Osteocyte (in vitro differentiated cells): ENCODE data around the gene MYO5C. TPM values are rescaled to one million over a fixed set of nuclear protein-coding genes. Genes with fewer than 3 reads are reported as not detected.

Source experiments
- DNase-seq: peaks from one replicate; pipeline ENCODE4 v3.0.0; 2021; ENCODE audit warnings: mixed read lengths; ENCODE audit not compliant: unreplicated experiment; ENCODE audit errors: extremely low spot score
- H3K27ac Mint-ChIP-seq: one replicate; pipeline ENCODE4 v1.8.0; 2021; ENCODE audit warnings: mild to moderate bottlenecking, mixed read lengths; ENCODE audit not compliant: unreplicated experiment
- H3K27me3 Mint-ChIP-seq: one replicate; pipeline ENCODE4 v1.8.0; 2021; ENCODE audit warnings: mixed read lengths; ENCODE audit not compliant: unreplicated experiment
- H3K36me3 Mint-ChIP-seq: one replicate; pipeline ENCODE4 v1.8.0; 2021; ENCODE audit warnings: mixed read lengths; ENCODE audit not compliant: unreplicated experiment
- H3K4me1 Mint-ChIP-seq: one replicate; pipeline ENCODE4 v1.8.0; 2021; ENCODE audit warnings: mixed read lengths; ENCODE audit not compliant: unreplicated experiment
- H3K4me3 Mint-ChIP-seq: one replicate; pipeline ENCODE4 v1.8.0; 2021; ENCODE audit warnings: mild to moderate bottlenecking, moderate library complexity, mixed read lengths; ENCODE audit not compliant: unreplicated experiment
- H3K9me3 Mint-ChIP-seq: one replicate; pipeline ENCODE4 v1.8.0; 2021; ENCODE audit warnings: mixed read lengths; ENCODE audit not compliant: unreplicated experiment
- CTCF ChIP-seq: fragments of 200-600 bp; sonication (generic); IDR thresholded peaks from 2 replicates; pipeline ENCODE4 v1.5.0; 2021; ENCODE audit warnings: antibody characterized with exemption, mild to moderate bottlenecking, moderate library complexity
- total RNA-seq: library from RNA; stranded (reverse); gene quantifications from 2 replicates; pipeline ENCODE4 v1.2.1, GENCODE V29; 2021

The MYO5C gene
- total RNA-seq, 1 donor from 2014 or later = 4.0 TPM

GRCh38 chr15:52162260-52162659, 133.3 kb downstream of the MYO5C start:
- no peak for TF ChIP-seq CTCF
- peak overlapping the region; percentile 29 for H3K4me3 Mint-ChIP-seq
- peaks cover 24% of the 10 kb centered on the region for H3K4me1 Mint-ChIP-seq
- H3K27ac Mint-ChIP-seq = peak overlapping the region; percentile 67
- peaks cover 7% of the 10 kb centered on the region for H3K36me3 Mint-ChIP-seq
- H3K9me3 Mint-ChIP-seq = peaks cover 5% of the 10 kb centered on the region
- DNase-seq = no peak
- H3K27me3 Mint-ChIP-seq = no peaks in the 10 kb centered on the region

GRCh38 chr15:52161406-52161966, 134.1 kb downstream of the MYO5C start:
- no peak for TF ChIP-seq CTCF
- H3K27me3 Mint-ChIP-seq = no peaks in the 10 kb centered on the region
- H3K4me1 Mint-ChIP-seq = peaks cover 22% of the 10 kb centered on the region
- H3K4me3 Mint-ChIP-seq = peak overlapping the region; percentile 18
- peaks cover 7% of the 10 kb centered on the region for H3K36me3 Mint-ChIP-seq
- peak overlapping the region; percentile 47 for H3K27ac Mint-ChIP-seq
- H3K9me3 Mint-ChIP-seq = peaks cover 5% of the 10 kb centered on the region
- no peak for DNase-seq

GRCh38 chr15:52159645-52160044, 136.0 kb downstream of the MYO5C start:
- H3K36me3 Mint-ChIP-seq = peaks cover 7% of the 10 kb centered on the region
- H3K4me1 Mint-ChIP-seq = peaks cover 19% of the 10 kb centered on the region
- H3K27me3 Mint-ChIP-seq = no peaks in the 10 kb centered on the region
- no peaks in the 10 kb centered on the region for H3K9me3 Mint-ChIP-seq
- no peak for DNase-seq
- no peak overlapping the region for H3K4me3 Mint-ChIP-seq
- TF ChIP-seq CTCF = no peak
- no peak overlapping the region for H3K27ac Mint-ChIP-seq

GRCh38 chr15:52158084-52158765, 137.4 kb downstream of the MYO5C start:
- Mint-ChIP-seq H3K9me3 (no peaks in the 10 kb centered on the region), H3K4me3 (no peak overlapping the region), H3K4me1 (peaks cover 17% of the 10 kb centered on the region), H3K36me3 (peaks cover 10% of the 10 kb centered on the region), H3K27ac (no peak overlapping the region), H3K27me3 (no peaks in the 10 kb centered on the region)
- DNase-seq = no peak
- no peak for TF ChIP-seq CTCF

GRCh38 chr15:52155878-52156277, 139.7 kb downstream of the MYO5C start:
- no peak for TF ChIP-seq CTCF
- H3K27ac Mint-ChIP-seq = no peak overlapping the region
- no peak overlapping the region for H3K4me3 Mint-ChIP-seq
- H3K36me3 Mint-ChIP-seq = peaks cover 17% of the 10 kb centered on the region
- H3K27me3 Mint-ChIP-seq = no peaks in the 10 kb centered on the region
- H3K9me3 Mint-ChIP-seq = no peaks in the 10 kb centered on the region
- DNase-seq = no peak
- H3K4me1 Mint-ChIP-seq = peaks cover under 1% of the 10 kb centered on the region
